ENCODE measurements around the gene MYBPHL.

DNA sequence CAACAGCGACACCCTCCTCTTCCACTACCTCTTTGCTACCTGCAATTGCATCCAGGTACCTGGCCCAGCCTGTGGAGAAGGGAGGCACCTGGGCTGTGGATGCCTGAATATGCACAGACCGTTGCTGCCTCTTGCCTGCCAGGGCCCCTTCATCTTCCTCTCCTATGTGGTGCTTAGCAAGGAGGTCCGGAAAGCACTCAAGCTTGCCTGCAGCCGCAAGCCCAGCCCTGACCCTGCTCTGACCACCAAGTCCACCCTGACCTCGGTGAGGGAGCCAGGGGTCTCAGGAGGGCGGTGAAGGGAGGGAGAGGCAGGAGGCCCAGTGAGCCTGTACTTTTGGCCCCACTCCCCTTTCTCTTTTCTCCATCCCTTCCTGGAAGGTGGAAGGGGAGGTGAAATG lies 35.4 kb downstream of the MYBPHL start:
- TF ChIP-seq CTCF (conservative IDR thresholded peaks at IDR 0.05 in 1 of 2, IDR thresholded peaks at IDR 0.05 in 1 of 2; ENCODE audit: low read depth in 1 of 2, low read length in 2 of 2), result no peak
- TF ChIP-seq EZH2 (IDR thresholded peaks at IDR 0.05; ENCODE audit: low read length, missing control alignments), result no peak
